ENCODE results near the gene BBOF1.
"Not testable (repeated sequence)": the region's sequence is repeated elsewhere in the genome, so short reads cannot be mapped to it uniquely, and the experiment has no call there.

GRCh38 chr14:73994926-73995325 lies 24.2 kb upstream of the BBOF1 start:
- TF ChIP-seq CTCF, POLR2A, EP300 (IDR thresholded peaks at IDR 0.05): not testable (repeated sequence)

Data from tibial nerve (tissue), 4 donors.